Immature natural killer cell (primary cell): ENCODE measurements around the gene FAM20C. TPM values are rescaled to one million over a fixed set of nuclear protein-coding genes. Genes with fewer than 3 reads are reported as not detected.
"Not testable (repeated sequence)": the region's sequence is repeated elsewhere in the genome, so short reads cannot be mapped to it uniquely, and the experiment has no call there.

ENCODE experiments used
- DNase-seq, 3 donors: peaks; one replicate each; pipeline ENCODE4 v3.0.0; 2022; ENCODE audit warnings: mixed read lengths in 1 of 3
- H3K27ac Mint-ChIP-seq, 6 donors: one replicate each; pipeline ENCODE4 v1.8.0; 2020; ENCODE audit warnings: mixed read lengths in 6 of 6, mild to moderate bottlenecking in 5 of 6, inconsistent platforms in 4 of 6, moderate library complexity in 3 of 6
- H3K27me3 Mint-ChIP-seq, 3 donors: one replicate each; pipeline ENCODE4 v1.8.0; 2020 to 2021; ENCODE audit warnings: low read depth in 3 of 3, mild to moderate bottlenecking in 3 of 3, mixed read lengths in 3 of 3, moderate library complexity in 3 of 3, inconsistent platforms in 1 of 3
- H3K36me3 Mint-ChIP-seq, 3 donors: one replicate each; pipeline ENCODE4 v1.8.0; 2020; ENCODE audit warnings: mixed read lengths in 3 of 3, inconsistent platforms in 2 of 3, mild to moderate bottlenecking in 2 of 3
- H3K4me1 Mint-ChIP-seq, 2 donors: one replicate each; pipeline ENCODE4 v1.8.0; 2020; ENCODE audit warnings: inconsistent platforms in 2 of 2, mild to moderate bottlenecking in 2 of 2, mixed read lengths in 2 of 2, moderate library complexity in 1 of 2
- H3K4me3 Mint-ChIP-seq, 5 donors: one replicate each; pipeline ENCODE4 v1.8.0; 2020; ENCODE audit warnings: mild to moderate bottlenecking in 5 of 5, mixed read lengths in 5 of 5, inconsistent platforms in 3 of 5, moderate library complexity in 3 of 5
- H3K9me3 Mint-ChIP-seq, 6 donors: one replicate each; pipeline ENCODE4 v1.8.0; 2020; ENCODE audit warnings: mild to moderate bottlenecking in 6 of 6, mixed read lengths in 6 of 6, inconsistent platforms in 4 of 6, moderate library complexity in 3 of 6
- polyA plus RNA-seq, 3 donors: library from polyadenylated mRNA; unstranded; fragments of 300-500 nt; fragmentation: Illumina TruSeq; gene quantifications; one replicate each; pipeline ENCODE4 v1.2.3, GENCODE V29; 2021

Gene FAM20C
- polyA plus RNA-seq, 3 donors from 2014 or later, result not detected

GRCh38 chr7:231858-232246 lies 39.5 kb downstream of the FAM20C start:
- no peaks in the 10 kb centered on the region for H3K4me1 Mint-ChIP-seq
- no peaks in the 10 kb centered on the region for H3K27me3 Mint-ChIP-seq
- no peak for DNase-seq
- no peaks in the 10 kb centered on the region for H3K9me3 Mint-ChIP-seq
- no peaks in the 10 kb centered on the region for H3K36me3 Mint-ChIP-seq
- H3K4me3 Mint-ChIP-seq, result no peak overlapping the region
- no peak overlapping the region for H3K27ac Mint-ChIP-seq

- Mint-ChIP-seq H3K27ac (no peak overlapping the region), H3K4me3 (no peak overlapping the region), H3K36me3 (no peaks in the 10 kb centered on the region)
Measured at GRCh38 chr7:232410-233248, 40.3 kb downstream of the FAM20C start.

GRCh38 chr7:233249-234035 lies 41.1 kb downstream of the FAM20C start:
- no peak overlapping the region for H3K4me3 Mint-ChIP-seq

More at GRCh38 chr7:232410-233248, 40.3 kb downstream of the FAM20C start:
- H3K9me3 Mint-ChIP-seq, result no peaks in the 10 kb centered on the region
- no peaks in the 10 kb centered on the region for H3K27me3 Mint-ChIP-seq
- no peaks in the 10 kb centered on the region for H3K4me1 Mint-ChIP-seq
- DNase-seq, result no peak

GRCh38 chr7:234051-234707 lies 41.8 kb downstream of the FAM20C start:
- no peak overlapping the region for H3K4me3 Mint-ChIP-seq

More at GRCh38 chr7:233249-234035, 41.1 kb downstream of the FAM20C start:
- Mint-ChIP-seq H3K36me3 (no peaks in the 10 kb centered on the region), H3K9me3 (no peaks in the 10 kb centered on the region), H3K27ac (no peak overlapping the region), H3K27me3 (no peaks in the 10 kb centered on the region), H3K4me1 (no peaks in the 10 kb centered on the region)
- DNase-seq, result no peak

GRCh38 chr7:234708-235553 lies 42.6 kb downstream of the FAM20C start:
- no peaks in the 10 kb centered on the region for H3K9me3 Mint-ChIP-seq
- no peak overlapping the region for H3K27ac Mint-ChIP-seq
- no peak for DNase-seq
- H3K27me3 Mint-ChIP-seq, result no peaks in the 10 kb centered on the region
- no peaks in the 10 kb centered on the region for H3K36me3 Mint-ChIP-seq
- H3K4me1 Mint-ChIP-seq, result no peaks in the 10 kb centered on the region
- no peak overlapping the region for H3K4me3 Mint-ChIP-seq

More at GRCh38 chr7:234051-234707, 41.8 kb downstream of the FAM20C start:
- no peak for DNase-seq
- no peaks in the 10 kb centered on the region for H3K9me3 Mint-ChIP-seq
- H3K27ac Mint-ChIP-seq, result no peak overlapping the region
- H3K4me1 Mint-ChIP-seq, result no peaks in the 10 kb centered on the region
- H3K27me3 Mint-ChIP-seq, result no peaks in the 10 kb centered on the region
- H3K36me3 Mint-ChIP-seq, result no peaks in the 10 kb centered on the region

GRCh38 chr7:235576-236395 lies 43.4 kb downstream of the FAM20C start:
- H3K4me3 Mint-ChIP-seq, result no peak overlapping the region
- H3K9me3 Mint-ChIP-seq, result no peaks in the 10 kb centered on the region
- no peaks in the 10 kb centered on the region for H3K36me3 Mint-ChIP-seq
- H3K4me1 Mint-ChIP-seq, result no peaks in the 10 kb centered on the region
- DNase-seq, result no peak
- no peaks in the 10 kb centered on the region for H3K27me3 Mint-ChIP-seq
- H3K27ac Mint-ChIP-seq, result no peak overlapping the region

GRCh38 chr7:236967-237366 lies 44.6 kb downstream of the FAM20C start:
- H3K27me3 Mint-ChIP-seq, result no peaks in the 10 kb centered on the region
- H3K4me3 Mint-ChIP-seq, result no peak overlapping the region
- no peaks in the 10 kb centered on the region for H3K36me3 Mint-ChIP-seq
- no peaks in the 10 kb centered on the region for H3K9me3 Mint-ChIP-seq
- no peaks in the 10 kb centered on the region for H3K4me1 Mint-ChIP-seq
- DNase-seq, result no peak
- H3K27ac Mint-ChIP-seq, result no peak overlapping the region

GRCh38 chr7:237385-237784 lies 45.0 kb downstream of the FAM20C start:
- H3K36me3 Mint-ChIP-seq, result no peaks in the 10 kb centered on the region
- no peak overlapping the region for H3K27ac Mint-ChIP-seq
- no peak for DNase-seq
- H3K4me1 Mint-ChIP-seq, result no peaks in the 10 kb centered on the region
- no peaks in the 10 kb centered on the region for H3K9me3 Mint-ChIP-seq
- no peak overlapping the region for H3K4me3 Mint-ChIP-seq
- H3K27me3 Mint-ChIP-seq, result no peaks in the 10 kb centered on the region

GRCh38 chr7:240146-240676 lies 47.8 kb downstream of the FAM20C start:
- Mint-ChIP-seq H3K36me3 (no peaks in the 10 kb centered on the region), H3K9me3 (no peaks in the 10 kb centered on the region), H3K27ac (no peak overlapping the region), H3K4me3 (no peak overlapping the region), H3K4me1 (no peaks in the 10 kb centered on the region), H3K27me3 (no peaks in the 10 kb centered on the region)
- no peak for DNase-seq

GRCh38 chr7:240887-241421 lies 48.6 kb downstream of the FAM20C start:
- H3K4me3 Mint-ChIP-seq, result no peak overlapping the region
- H3K9me3 Mint-ChIP-seq, result no peaks in the 10 kb centered on the region
- H3K27me3 Mint-ChIP-seq, result no peaks in the 10 kb centered on the region
- DNase-seq, result no peak
- no peaks in the 10 kb centered on the region for H3K36me3 Mint-ChIP-seq
- H3K4me1 Mint-ChIP-seq, result no peaks in the 10 kb centered on the region
- no peak overlapping the region for H3K27ac Mint-ChIP-seq

- H3K36me3 Mint-ChIP-seq, result no peaks in the 10 kb centered on the region
- no peaks in the 10 kb centered on the region for H3K9me3 Mint-ChIP-seq
- H3K27ac Mint-ChIP-seq, result no peak overlapping the region
- no peaks in the 10 kb centered on the region for H3K4me1 Mint-ChIP-seq
- no peak for DNase-seq
- no peaks in the 10 kb centered on the region for H3K27me3 Mint-ChIP-seq
- no peak overlapping the region for H3K4me3 Mint-ChIP-seq
Measured at GRCh38 chr7:241513-241912, 49.1 kb downstream of the FAM20C start.

GRCh38 chr7:242826-243579 lies 50.6 kb downstream of the FAM20C start:
- DNase-seq, H3K4me1 Mint-ChIP-seq, H3K9me3 Mint-ChIP-seq, H3K4me3 Mint-ChIP-seq, H3K36me3 Mint-ChIP-seq, H3K27ac Mint-ChIP-seq, H3K27me3 Mint-ChIP-seq: not testable (repeated sequence)
